HepG2 (cell line): ENCODE results near the gene ATP5F1E. TPM values are rescaled to one million over a fixed set of nuclear protein-coding genes. Genes with fewer than 3 reads are reported as not detected.

Experiments used
- CHCHD3 ChIP-seq: sonication (generic); formaldehyde crosslinking; IDR thresholded peaks from 2 replicates; pipeline ENCODE4 v1.8.0; 2022; ENCODE audit warnings: mild to moderate bottlenecking, missing genetic modification reagents, moderate library complexity
- GABPA ChIP-seq, 2 experiments: IDR thresholded peaks; 2 replicates each; pipeline ENCODE4 v1.6.1; 2011 to 2016; ENCODE audit warnings: low read depth in 2 of 2, low read length in 1 of 2, missing biosample characterization in 1 of 2, missing genetic modification characterization in 1 of 2
- GTF2F1 ChIP-seq: fragments of 150-350 bp; IDR thresholded peaks from 2 replicates; pipeline ENCODE4 v1.6.1; 2014; ENCODE audit warnings: low read length
- IKZF1 ChIP-seq: fragments of 450-650 bp; IDR thresholded peaks from 2 replicates; pipeline ENCODE4 v1.7.1; 2016
- KLF12 ChIP-seq: sonication (generic); formaldehyde crosslinking; IDR thresholded peaks from 2 replicates; pipeline ENCODE4 v1.4.0; 2020; ENCODE audit warnings: missing genetic modification reagents, borderline replicate concordance
- MAZ ChIP-seq, 2 experiments: sonication (generic) in 1 of 2; formaldehyde crosslinking in 1 of 2; IDR thresholded peaks; 2 replicates each; pipeline versions ENCODE4 v1.5.0 to v1.6.1; 2012 to 2020; ENCODE audit warnings: low read depth in 2 of 2, mild to moderate bottlenecking in 2 of 2, borderline replicate concordance in 1 of 2, improper control_type of control experiment in 1 of 2, low read length in 1 of 2, missing genetic modification reagents in 1 of 2, moderate library complexity in 1 of 2
- MTA1 ChIP-seq: sonication (generic); formaldehyde crosslinking; IDR thresholded peaks from 2 replicates; pipeline ENCODE4 v1.4.0; 2020; ENCODE audit warnings: missing genetic modification reagents, mild to moderate bottlenecking, borderline replicate concordance
- NR3C1 ChIP-seq: sonication (generic); formaldehyde crosslinking; IDR thresholded peaks from 2 replicates; pipeline ENCODE4 v1.4.0; 2020; ENCODE audit warnings: missing genetic modification reagents
- RORA ChIP-seq: sonication (generic); formaldehyde crosslinking; IDR thresholded peaks from 2 replicates; pipeline ENCODE4 v1.5.0; 2020; ENCODE audit warnings: mild to moderate bottlenecking, missing genetic modification reagents, moderate library complexity
- SAFB2 ChIP-seq: sonication (generic); formaldehyde crosslinking; IDR thresholded peaks from 2 replicates; pipeline ENCODE4 v1.5.1; 2020; ENCODE audit warnings: missing genetic modification reagents, low read depth, mild to moderate bottlenecking, borderline replicate concordance
- SRY ChIP-seq: sonication (generic); formaldehyde crosslinking; IDR thresholded peaks from 2 replicates; pipeline ENCODE4 v1.8.0; 2022; ENCODE audit warnings: mild to moderate bottlenecking, missing genetic modification reagents
- TEAD2 ChIP-seq: sonication (generic); formaldehyde crosslinking; IDR thresholded peaks from 2 replicates; pipeline ENCODE4 v1.9.0; 2021; ENCODE audit warnings: missing genetic modification reagents
- ZFP36 ChIP-seq: fragments of 150-350 bp; IDR thresholded peaks from 2 replicates; pipeline ENCODE4 v1.6.1; 2018; ENCODE audit warnings: borderline replicate concordance, low read length, low read depth; ENCODE audit not compliant: partially characterized antibody
- ZNF574 ChIP-seq: sonication (generic); formaldehyde crosslinking; IDR thresholded peaks from 2 replicates; pipeline ENCODE4 v1.4.0; 2020; ENCODE audit warnings: missing genetic modification reagents
- ZNF605 ChIP-seq: sonication (generic); formaldehyde crosslinking; IDR thresholded peaks from 2 replicates; pipeline ENCODE4 v1.8.0; 2022; ENCODE audit warnings: mild to moderate bottlenecking, missing genetic modification reagents
- ZNF615 ChIP-seq: sonication (generic); formaldehyde crosslinking; IDR thresholded peaks from 2 replicates; pipeline ENCODE4 v1.5.0; 2020; ENCODE audit warnings: mild to moderate bottlenecking, missing genetic modification reagents, borderline replicate concordance
- ZNF713 ChIP-seq: sonication (generic); formaldehyde crosslinking; IDR thresholded peaks from 2 replicates; pipeline ENCODE4 v1.4.0; 2020; ENCODE audit warnings: mild to moderate bottlenecking, missing genetic modification reagents
- ZSCAN9 ChIP-seq: IDR thresholded peaks from 2 replicates; pipeline ENCODE4 v1.6.1; 2016; ENCODE audit warnings: borderline replicate concordance
- polyA plus RNA-seq, 8 experiments: library from polyadenylated mRNA; depleted of rRNA in 3 of 8; stranded (reverse) in 7 of 8; unstranded in 1 of 8; fragments of >200 nt; fragmentation: Illumina TruSeq in 4 of 8; extraction: Trizol in 4 of 8; gene quantifications; 2 replicates each; pipeline versions ENCODE4 v1.2.1 to v1.2.3, GENCODE V29; 2011 to 2016; ENCODE audit warnings: low read depth in 4 of 8, missing spikeins in 1 of 8, mixed read lengths in 1 of 8; ENCODE audit not compliant: insufficient read depth in 1 of 8
- total RNA-seq, 5 experiments: library from RNA; depleted of rRNA; stranded (reverse); fragments of >200 nt; fragmentation: Illumina TruSeq; extraction: Trizol; gene quantifications; 2 replicates each; pipeline ENCODE4 v1.2.3, GENCODE V29; 2016; ENCODE audit warnings: low read depth in 1 of 5
- TF ChIP-seq, protein P1 (sequence below): sonication (generic); formaldehyde crosslinking; IDR thresholded peaks from 2 replicates; pipeline ENCODE4 v1.8.1; 2023; ENCODE audit warnings: missing genetic modification reagents, inconsistent platforms, borderline replicate concordance
- TF ChIP-seq, protein P2 (sequence below): sonication (generic); formaldehyde crosslinking; IDR thresholded peaks from 2 replicates; pipeline ENCODE4 v1.4.0; 2020; ENCODE audit warnings: mild to moderate bottlenecking, missing genetic modification reagents, borderline replicate concordance

The ATP5F1E gene
- total and polyA plus RNA-seq, 2 of the 13 experiments (the other 11 are each of a cell fraction or from before 2014, with no cell fraction given), result 121 to 134 TPM

DNA sequence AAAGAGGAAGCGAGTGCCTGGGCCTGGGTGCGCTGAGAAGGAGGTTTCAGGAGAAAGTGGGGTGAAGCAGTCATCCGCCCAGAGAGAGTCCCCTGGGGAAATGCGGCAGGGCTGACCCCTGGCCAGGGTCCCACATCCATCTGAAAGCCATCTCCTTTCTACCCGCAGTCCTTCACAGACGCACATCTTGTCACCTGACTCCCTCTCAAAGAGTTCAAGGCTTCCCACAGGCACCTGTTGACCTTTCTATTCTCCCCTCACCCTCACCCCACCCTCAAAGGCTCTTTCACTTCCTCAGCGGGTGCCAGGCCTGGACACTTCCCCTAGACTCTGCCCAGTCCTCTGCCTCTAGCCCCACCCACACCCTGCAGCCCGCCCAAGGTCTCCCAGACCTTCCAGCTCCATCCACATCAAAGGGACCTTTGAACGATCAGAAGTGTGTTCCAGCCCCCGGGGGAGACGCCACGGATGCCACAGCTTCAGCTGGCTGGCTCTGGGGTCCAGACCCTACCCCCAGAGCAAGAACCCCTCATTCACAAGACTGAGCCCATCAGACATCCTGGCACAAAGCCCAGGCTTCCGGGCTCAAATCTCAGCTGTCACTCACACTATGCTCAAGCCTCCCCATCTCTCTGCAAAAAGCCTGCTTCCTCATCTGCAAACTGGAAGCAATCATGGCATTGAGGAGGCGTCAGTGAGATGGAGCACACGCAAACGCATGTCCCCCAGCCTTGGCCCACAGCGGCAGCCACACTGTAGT lies 27.2 kb downstream of the ATP5F1E start (continued):
- TF ChIP-seq MTA1 (CRISPR knock-in tag), result no peak; the same call in 1 of the 2 replicates
- 0 out of 2 replicates have a peak, but pooled peaks have one; percentile 30 for TF ChIP-seq ZNF574 (CRISPR knock-in tag)
- TF ChIP-seq ZNF605 (CRISPR knock-in tag), result peak; percentile 56; the same call in 1 of the 2 replicates
- TF ChIP-seq NR3C1 (CRISPR knock-in tag), result no peak
- no peak for TF ChIP-seq GTF2F1
- TF ChIP-seq RORA, result no peak
- TF ChIP-seq, protein P1, sequence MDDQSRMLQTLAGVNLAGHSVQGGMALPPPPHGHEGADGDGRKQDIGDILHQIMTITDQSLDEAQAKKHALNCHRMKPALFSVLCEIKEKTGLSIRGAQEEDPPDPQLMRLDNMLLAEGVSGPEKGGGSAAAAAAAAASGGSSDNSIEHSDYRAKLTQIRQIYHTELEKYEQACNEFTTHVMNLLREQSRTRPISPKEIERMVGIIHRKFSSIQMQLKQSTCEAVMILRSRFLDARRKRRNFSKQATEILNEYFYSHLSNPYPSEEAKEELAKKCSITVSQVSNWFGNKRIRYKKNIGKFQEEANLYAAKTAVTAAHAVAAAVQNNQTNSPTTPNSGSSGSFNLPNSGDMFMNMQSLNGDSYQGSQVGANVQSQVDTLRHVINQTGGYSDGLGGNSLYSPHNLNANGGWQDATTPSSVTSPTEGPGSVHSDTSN, result no peak
- TF ChIP-seq KLF12 (CRISPR knock-in tag), result no peak; the same call in 1 of the 2 replicates
- no peak for TF ChIP-seq GABPA (IDR thresholded peaks at IDR 0.05; ENCODE audit: low read depth, low read length)
- TF ChIP-seq GABPA (CRISPR knock-in tag; IDR thresholded peaks at IDR 0.05; ENCODE audit: low read depth), result 0 out of 2 replicates have a peak, but pooled peaks have one; percentile 17
- peak; percentile 94 for TF ChIP-seq ZFP36
- no peak for TF ChIP-seq SRY (CRISPR knock-in tag)
- TF ChIP-seq IKZF1, result no peak
- no peak for TF ChIP-seq TEAD2 (CRISPR knock-in tag)
- TF ChIP-seq SAFB2, result no peak
- TF ChIP-seq CHCHD3 (CRISPR knock-in tag), result no peak; the same call in 1 of the 2 replicates
- TF ChIP-seq MAZ (IDR thresholded peaks at IDR 0.05; ENCODE audit: borderline replicate concordance, low read depth, low read length), result no peak
- TF ChIP-seq MAZ (CRISPR knock-in tag; IDR thresholded peaks at IDR 0.05; ENCODE audit: low read depth), result no peak; the same call in 1 of the 2 replicates
- TF ChIP-seq ZNF713 (CRISPR knock-in tag), result no peak
- TF ChIP-seq ZNF615 (CRISPR knock-in tag), result no peak
- TF ChIP-seq, protein P2, sequence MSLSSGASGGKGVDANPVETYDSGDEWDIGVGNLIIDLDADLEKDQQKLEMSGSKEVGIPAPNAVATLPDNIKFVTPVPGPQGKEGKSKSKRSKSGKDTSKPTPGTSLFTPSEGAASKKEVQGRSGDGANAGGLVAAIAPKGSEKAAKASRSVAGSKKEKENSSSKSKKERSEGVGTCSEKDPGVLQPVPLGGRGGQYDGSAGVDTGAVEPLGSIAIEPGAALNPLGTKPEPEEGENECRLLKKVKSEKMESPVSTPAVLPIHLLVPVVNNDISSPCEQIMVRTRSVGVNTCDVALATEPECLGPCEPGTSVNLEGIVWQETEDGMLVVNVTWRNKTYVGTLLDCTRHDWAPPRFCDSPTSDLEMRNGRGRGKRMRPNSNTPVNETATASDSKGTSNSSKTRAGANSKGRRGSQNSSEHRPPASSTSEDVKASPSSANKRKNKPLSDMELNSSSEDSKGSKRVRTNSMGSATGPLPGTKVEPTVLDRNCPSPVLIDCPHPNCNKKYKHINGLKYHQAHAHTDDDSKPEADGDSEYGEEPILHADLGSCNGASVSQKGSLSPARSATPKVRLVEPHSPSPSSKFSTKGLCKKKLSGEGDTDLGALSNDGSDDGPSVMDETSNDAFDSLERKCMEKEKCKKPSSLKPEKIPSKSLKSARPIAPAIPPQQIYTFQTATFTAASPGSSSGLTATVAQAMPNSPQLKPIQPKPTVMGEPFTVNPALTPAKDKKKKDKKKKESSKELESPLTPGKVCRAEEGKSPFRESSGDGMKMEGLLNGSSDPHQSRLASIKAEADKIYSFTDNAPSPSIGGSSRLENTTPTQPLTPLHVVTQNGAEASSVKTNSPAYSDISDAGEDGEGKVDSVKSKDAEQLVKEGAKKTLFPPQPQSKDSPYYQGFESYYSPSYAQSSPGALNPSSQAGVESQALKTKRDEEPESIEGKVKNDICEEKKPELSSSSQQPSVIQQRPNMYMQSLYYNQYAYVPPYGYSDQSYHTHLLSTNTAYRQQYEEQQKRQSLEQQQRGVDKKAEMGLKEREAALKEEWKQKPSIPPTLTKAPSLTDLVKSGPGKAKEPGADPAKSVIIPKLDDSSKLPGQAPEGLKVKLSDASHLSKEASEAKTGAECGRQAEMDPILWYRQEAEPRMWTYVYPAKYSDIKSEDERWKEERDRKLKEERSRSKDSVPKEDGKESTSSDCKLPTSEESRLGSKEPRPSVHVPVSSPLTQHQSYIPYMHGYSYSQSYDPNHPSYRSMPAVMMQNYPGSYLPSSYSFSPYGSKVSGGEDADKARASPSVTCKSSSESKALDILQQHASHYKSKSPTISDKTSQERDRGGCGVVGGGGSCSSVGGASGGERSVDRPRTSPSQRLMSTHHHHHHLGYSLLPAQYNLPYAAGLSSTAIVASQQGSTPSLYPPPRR (CRISPR knock-in tag), result peak; percentile 78
- TF ChIP-seq ZSCAN9, result no peak
